GM18873 (cell line): Measurements from ENCODE around the gene AFG1L.
"Not testable (repeated sequence)": the region's sequence is repeated elsewhere in the genome, so short reads cannot be mapped to it uniquely, and the experiment has no call there.

Experiments
- ATAC-seq: cut with Tn5 transposase; IDR thresholded peaks from one replicate; pipeline ENCODE4 v1.9.1; 2021; ENCODE audit warnings: mild to moderate bottlenecking, moderate library complexity, moderate number of reproducible peaks; ENCODE audit not compliant: unreplicated experiment, low FRiP score

The AFG1L gene

DNA sequence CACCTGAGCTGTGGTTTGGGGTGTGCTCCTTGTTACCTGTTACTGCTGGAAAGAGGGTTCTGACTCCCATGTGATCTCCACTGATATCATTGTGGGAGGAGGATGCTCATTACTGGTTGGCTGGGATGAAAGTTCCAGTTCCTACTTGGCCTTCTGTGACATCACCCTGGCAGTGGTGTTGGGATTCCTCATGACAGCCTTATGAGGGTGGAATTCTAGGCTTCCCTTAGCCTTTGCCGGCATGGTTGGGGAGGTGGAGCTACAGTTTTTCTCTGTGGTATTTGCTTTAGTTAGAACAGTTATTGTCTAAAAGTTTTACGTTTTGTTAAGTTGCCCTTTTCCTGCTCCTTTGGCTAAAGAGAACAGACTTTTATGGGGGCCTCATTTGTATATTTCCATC, 112.1 kb downstream of the AFG1L start:
- ATAC-seq, result no peak

DNA sequence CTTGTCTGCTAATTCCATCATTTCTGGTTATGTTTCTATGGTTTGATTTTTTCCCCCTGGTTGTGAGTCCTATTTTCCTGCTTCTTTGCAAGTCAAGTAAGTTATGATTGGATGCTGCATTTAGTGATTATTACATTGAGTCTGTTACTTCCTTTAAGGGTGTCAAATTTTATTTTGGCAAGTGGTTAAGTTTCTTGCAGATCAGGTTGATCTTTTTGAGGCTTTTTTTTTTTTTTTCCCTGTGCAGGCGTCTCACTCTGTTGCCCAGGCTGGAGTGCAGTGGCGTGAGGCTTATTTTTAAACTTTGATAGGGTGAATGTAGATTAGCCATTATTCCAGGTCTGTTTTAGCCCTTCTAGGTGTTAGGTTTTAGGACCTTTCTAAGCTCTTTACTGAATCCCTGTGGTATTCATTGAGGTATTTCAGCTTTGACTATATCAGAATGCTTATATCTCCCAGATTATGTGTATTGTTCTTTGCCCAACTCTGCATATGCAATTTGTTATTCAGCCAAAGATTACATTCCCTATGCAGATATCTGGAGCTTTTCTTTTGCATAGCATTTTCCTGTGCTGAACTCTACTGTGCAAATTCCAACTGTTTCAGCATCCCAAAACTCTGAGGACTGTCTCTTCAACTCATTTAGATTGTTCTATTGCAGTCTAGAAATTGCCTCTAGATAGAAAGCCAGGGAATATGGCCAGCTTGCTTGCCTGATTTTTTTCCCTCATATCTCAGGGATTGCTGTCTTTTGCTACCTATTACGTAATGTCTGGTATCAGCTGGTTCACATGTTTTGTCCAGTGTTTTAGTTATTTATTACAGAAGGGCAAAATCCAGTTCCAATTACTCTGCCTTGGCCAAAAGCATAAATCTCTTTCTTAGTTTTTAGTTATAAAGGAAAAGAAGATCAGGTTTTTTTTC, 113.3 kb downstream of the AFG1L start:
- ATAC-seq, result no peak

GRCh38 chr6:108408861-108409260, 114.0 kb downstream of the AFG1L start:
- no peak for ATAC-seq

DNA sequence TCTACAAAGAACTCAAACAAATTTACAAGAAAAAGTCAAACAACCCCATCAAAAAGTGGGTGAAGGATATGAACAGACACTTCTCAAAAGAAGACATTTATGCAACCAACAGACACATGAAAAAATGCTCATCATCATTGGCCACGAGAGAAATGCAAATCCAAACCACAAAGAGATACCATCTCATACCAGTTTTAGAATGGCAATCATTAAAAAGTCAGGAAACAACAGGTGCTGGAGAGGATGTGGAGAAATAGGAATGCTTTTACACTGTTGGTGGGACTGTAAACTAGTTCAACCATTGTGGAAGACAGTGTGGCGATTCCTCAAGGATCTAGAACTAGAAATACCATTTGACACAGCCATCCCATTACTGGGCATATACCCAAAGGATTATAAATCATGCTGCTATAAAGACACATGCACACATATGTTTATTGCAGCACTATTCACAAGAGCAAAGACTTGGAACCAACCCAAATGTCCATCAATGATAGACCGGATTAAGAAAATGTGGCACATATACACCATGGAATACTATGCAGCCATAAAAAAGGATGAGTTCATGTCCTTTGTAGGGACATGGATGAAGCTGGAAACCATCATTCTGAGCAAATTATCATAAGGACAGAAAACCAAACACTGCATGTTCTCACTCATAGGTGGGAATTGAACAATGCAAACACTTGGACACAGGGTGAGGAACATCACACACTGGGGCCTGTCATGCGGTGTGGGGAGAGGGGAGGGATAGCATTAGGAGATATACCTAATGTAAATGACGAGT, 121.4 kb downstream of the AFG1L start:
- ATAC-seq, result not testable (repeated sequence)

GRCh38 chr6:108417027-108417426, 122.2 kb downstream of the AFG1L start:
- no peak for ATAC-seq

- no peak for ATAC-seq
Observed at GRCh38 chr6:108419474-108419873, 124.6 kb downstream of the AFG1L start.

DNA sequence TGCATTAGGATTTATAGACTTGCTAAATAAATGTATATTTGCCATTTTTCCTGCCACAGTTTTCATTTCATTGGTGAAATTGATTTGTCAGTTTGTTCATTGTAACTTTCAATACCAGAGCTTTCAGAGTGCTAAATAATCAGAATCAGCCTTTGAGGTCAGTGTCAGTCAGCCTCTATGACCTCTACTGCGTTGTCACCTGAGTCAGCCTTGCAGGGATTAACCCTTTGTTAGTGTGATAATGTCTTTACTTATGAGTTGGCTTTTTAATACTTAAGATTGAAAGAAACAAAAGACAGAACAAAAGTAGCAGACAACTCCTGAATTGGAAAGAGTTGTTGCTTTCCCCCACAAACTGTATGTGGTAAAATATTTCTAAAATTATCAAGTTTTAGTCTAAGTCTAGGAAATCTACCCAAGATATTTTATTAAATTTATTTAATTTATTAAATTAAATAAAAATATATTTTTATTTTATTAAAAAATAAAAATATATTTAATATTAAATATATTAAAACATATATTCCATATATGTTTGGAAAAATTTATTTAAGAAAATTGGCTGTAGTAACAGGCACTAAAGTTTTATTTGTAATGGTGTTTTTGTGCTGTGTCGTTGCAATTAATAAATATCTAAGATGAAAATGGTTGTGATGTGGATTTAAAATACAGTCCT, 125.2 kb downstream of the AFG1L start:
- no peak for ATAC-seq

DNA sequence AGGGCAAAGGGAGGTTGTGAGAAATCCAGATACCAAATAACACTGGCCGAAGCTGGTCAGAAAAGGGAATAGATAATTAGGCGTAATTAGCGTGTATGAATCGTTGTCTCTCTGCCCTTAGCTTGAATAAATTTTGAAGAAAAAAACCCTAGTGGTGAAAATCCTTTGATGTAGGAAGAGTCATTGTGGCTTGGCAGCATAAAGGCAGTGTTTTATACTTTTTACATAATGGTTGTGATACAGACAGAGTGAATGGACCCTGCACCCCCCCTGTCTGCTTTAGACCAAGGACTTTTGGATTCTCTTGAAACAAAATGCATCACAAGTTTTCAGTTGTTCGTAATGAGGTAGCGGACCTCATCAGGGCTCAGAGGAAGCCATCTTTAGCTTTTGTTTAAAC, 126.5 kb downstream of the AFG1L start:
- no peak for ATAC-seq

DNA sequence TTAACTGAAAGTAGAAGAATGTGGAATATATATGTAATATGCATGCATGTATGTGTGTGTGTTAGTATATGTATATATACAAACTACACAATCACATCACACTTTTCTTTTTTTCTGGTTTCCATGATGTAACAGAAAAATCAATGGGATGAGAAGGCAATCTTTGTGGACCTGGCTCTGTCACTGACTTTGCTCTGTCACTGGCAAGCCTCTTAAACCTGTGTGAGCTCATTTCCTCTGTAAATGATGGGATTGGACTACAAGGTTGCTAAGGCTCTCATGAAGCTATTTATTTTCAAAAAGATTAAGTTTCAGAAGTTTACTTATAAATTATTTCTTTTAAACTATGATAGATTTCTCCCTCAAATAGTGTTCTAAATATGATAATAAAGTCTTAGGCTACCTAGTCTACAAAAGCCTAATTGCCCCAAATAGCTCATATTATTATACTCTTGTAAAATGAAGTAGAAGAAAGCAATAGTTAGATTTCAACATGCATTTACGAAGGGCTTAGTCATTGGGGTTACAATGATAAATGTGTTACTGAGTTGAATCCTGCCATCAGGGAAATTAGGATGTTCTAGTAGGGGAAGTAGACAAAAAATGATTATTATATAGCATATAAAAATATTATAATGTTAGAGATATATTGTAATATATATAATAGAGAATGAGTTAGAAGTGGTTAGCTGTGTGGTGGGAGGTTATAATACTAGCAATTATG, 129.3 kb downstream of the AFG1L start:
- ATAC-seq, result no peak

- no peak for ATAC-seq
Observed at GRCh38 chr6:108425428-108425827, 130.6 kb downstream of the AFG1L start.

GRCh38 chr6:108432143-108432542, 137.3 kb downstream of the AFG1L start:
- no peak for ATAC-seq

GRCh38 chr6:108432792-108433191, 137.9 kb downstream of the AFG1L start:
- no peak for ATAC-seq

- ATAC-seq, result no peak
Observed at GRCh38 chr6:108434222-108434621, 139.4 kb downstream of the AFG1L start.

DNA sequence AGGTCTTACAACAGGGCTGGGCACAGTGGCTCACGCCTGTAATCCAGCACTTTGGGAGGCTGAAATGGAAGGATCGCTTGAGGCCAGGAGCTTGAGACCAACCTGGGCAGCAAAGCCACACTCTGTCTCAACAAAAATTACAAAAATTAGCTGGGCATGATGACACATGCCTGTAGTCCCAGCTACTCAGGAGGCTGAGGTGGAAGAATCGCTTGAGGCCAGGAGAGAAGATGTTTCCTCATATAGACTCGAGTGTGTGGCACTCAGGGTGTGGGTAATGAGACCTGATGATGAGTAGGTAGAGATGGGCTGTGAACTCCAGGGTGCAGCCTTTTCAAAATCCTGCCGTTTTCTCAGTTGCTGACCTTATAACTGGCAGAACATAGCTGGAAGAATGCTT, 140.5 kb downstream of the AFG1L start:
- no peak for ATAC-seq

- ATAC-seq, result no peak
Observed at GRCh38 chr6:108436771-108437170, 141.9 kb downstream of the AFG1L start.

DNA sequence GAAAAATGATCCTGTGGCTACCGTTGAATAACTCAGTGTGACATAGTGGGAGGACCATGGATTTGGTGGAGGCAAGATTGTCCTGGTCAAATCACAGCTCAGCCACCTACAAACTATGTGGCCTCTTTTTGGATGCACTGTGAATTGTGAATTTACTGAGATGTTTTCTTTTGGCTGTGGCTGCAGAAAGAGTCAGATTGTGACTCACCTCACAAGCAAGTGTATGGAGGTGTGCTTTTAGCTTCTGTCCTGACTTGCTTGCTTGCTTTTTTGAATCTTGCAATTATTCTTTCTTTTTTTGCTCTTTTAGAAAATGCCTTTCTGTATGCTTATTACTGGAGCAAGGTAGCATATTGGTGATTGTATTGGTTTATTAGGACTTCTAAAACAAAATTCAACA, 143.0 kb downstream of the AFG1L start:
- no peak for ATAC-seq

DNA sequence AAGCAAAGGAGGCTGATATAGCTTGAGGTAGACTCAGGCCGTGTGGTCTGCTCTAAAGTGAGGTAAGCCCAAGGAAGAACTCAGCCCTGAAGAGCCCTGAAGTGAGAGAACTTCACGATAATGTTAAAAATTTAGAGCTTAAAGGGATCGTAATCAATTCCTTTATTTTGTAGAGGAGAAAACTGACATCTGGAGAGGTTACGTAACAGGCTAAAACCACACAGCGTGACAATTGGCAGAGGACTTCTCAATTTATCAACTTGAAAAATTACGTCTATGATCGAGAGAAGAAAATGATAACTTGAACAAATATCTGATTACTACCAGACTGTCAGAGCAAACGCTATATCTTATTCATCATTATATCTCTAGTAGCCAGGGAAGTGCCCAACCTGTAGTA, 144.1 kb downstream of the AFG1L start:
- no peak for ATAC-seq

DNA sequence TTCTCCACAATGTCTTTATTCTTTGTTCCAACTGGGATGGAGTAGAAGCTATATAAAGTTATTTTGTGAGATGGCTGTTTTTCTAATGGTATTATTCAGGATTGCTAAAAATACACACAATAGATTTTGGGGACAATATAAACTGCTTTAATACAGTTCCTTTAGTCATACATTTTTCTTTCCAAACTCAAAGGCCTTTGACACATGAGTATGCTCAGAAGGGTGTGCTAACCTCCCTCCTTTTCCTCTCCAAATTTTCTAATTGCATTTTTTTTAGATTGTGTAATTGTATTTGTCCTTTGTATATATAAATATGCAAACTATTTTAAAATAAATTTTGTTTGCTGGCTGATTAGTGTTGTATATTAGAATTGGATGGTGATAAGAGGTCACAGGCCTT, 146.3 kb downstream of the AFG1L start:
- ATAC-seq, result no peak

- no peak for ATAC-seq
Observed at GRCh38 chr6:108442770-108443520, 148.1 kb downstream of the AFG1L start.
